ENCODE data around the gene NFIX.

GRCh38 chr19:13068085-13068846 lies 73.0 kb downstream of the NFIX start:
- no peak for TF ChIP-seq EZH2 (IDR thresholded peaks at IDR 0.05; ENCODE audit: borderline replicate concordance, low read length)
- TF ChIP-seq, protein P1, sequence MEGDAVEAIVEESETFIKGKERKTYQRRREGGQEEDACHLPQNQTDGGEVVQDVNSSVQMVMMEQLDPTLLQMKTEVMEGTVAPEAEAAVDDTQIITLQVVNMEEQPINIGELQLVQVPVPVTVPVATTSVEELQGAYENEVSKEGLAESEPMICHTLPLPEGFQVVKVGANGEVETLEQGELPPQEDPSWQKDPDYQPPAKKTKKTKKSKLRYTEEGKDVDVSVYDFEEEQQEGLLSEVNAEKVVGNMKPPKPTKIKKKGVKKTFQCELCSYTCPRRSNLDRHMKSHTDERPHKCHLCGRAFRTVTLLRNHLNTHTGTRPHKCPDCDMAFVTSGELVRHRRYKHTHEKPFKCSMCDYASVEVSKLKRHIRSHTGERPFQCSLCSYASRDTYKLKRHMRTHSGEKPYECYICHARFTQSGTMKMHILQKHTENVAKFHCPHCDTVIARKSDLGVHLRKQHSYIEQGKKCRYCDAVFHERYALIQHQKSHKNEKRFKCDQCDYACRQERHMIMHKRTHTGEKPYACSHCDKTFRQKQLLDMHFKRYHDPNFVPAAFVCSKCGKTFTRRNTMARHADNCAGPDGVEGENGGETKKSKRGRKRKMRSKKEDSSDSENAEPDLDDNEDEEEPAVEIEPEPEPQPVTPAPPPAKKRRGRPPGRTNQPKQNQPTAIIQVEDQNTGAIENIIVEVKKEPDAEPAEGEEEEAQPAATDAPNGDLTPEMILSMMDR (conservative IDR thresholded peaks at IDR 0.05 in 1 of 2, IDR thresholded peaks at IDR 0.05 in 1 of 2; ENCODE audit: extremely low read depth in 1 of 2, insufficient read depth in 1 of 2, low read depth in 1 of 2, low read length in 2 of 2), result no peak
